H1 (cell line): Measurements from ENCODE around the gene MSMP.

ENCODE experiments used
- MAFK ChIP-seq: IDR thresholded peaks from 2 replicates; pipeline ENCODE4 v1.6.1; 2012; ENCODE audit warnings: low read depth, mild to moderate bottlenecking, improper control_type of control experiment, low read length
- TF ChIP-seq, protein P1 (sequence below), 3 experiments: IDR thresholded peaks; 1 replicate in 2 of 3; 2 replicates in 1 of 3; pipeline versions ENCODE4 v1.5.1 to v1.6.1; 2011; ENCODE audit warnings: low read length in 3 of 3, mild to moderate bottlenecking in 3 of 3, inconsistent platforms in 2 of 3, low read depth in 1 of 3, moderate library complexity in 1 of 3; ENCODE audit not compliant: insufficient read depth in 1 of 3; ENCODE audit errors: control extremely low read depth in 1 of 3

- no peak for TF ChIP-seq MAFK
- TF ChIP-seq, protein P1, sequence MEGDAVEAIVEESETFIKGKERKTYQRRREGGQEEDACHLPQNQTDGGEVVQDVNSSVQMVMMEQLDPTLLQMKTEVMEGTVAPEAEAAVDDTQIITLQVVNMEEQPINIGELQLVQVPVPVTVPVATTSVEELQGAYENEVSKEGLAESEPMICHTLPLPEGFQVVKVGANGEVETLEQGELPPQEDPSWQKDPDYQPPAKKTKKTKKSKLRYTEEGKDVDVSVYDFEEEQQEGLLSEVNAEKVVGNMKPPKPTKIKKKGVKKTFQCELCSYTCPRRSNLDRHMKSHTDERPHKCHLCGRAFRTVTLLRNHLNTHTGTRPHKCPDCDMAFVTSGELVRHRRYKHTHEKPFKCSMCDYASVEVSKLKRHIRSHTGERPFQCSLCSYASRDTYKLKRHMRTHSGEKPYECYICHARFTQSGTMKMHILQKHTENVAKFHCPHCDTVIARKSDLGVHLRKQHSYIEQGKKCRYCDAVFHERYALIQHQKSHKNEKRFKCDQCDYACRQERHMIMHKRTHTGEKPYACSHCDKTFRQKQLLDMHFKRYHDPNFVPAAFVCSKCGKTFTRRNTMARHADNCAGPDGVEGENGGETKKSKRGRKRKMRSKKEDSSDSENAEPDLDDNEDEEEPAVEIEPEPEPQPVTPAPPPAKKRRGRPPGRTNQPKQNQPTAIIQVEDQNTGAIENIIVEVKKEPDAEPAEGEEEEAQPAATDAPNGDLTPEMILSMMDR (IDR thresholded peaks at IDR 0.05; ENCODE audit: control extremely low read depth in 1 of 3, insufficient read depth in 1 of 3, low read depth in 1 of 3, low read length in 3 of 3): no peak
Observed at GRCh38 chr9:35718721-35719511, 35.2 kb downstream of the MSMP start.
